Upper lobe of right lung (tissue), 1 donor: ENCODE results near the gene KRT33B. TPM values are rescaled to one million over a fixed set of nuclear protein-coding genes. Genes with fewer than 3 reads are reported as not detected.
"Not testable (repeated sequence)": the region's sequence is repeated elsewhere in the genome, so short reads cannot be mapped to it uniquely, and the experiment has no call there.

Experiments
- ATAC-seq: fragments of 200-7000 bp; cut with Tn5 transposase; one replicate; pipeline ENCODE4 v1.9.1; 2020; ENCODE audit warnings: mild to moderate bottlenecking, moderate library complexity
- DNase-seq: peaks from one replicate; pipeline ENCODE4 v3.0.0-alpha.2; 2020
- H3K27ac ChIP-seq: fragments of 200-600 bp; one replicate; pipeline ENCODE4 v1.8.0; 2022
- H3K27me3 ChIP-seq: fragments of 200-600 bp; one replicate; pipeline ENCODE4 v1.8.0; 2022; ENCODE audit warnings: mild to moderate bottlenecking
- H3K36me3 ChIP-seq: fragments of 200-600 bp; one replicate; pipeline ENCODE4 v1.8.0; 2022
- H3K4me1 ChIP-seq: fragments of 200-600 bp; one replicate; pipeline ENCODE4 v1.8.0; 2022
- H3K4me3 ChIP-seq: fragments of 200-600 bp; one replicate; pipeline ENCODE4 v1.8.0; 2022; ENCODE audit warnings: mild to moderate bottlenecking
- H3K9me3 ChIP-seq: fragments of 200-600 bp; one replicate; pipeline ENCODE4 v1.8.0; 2022
- CTCF ChIP-seq: fragments of 200-600 bp; IDR thresholded peaks from one replicate; pipeline ENCODE4 v1.8.0; 2022; ENCODE audit warnings: antibody characterized with exemption
- intact Hi-C: fragments of 100-400 bp; cut with DNase I; formaldehyde crosslinking; loops from one replicate; pipeline ENCODE4 v1.11.0; 2022
- total RNA-seq: library from RNA; stranded (reverse); fragmentation: NEBNext Ultra II Directional; extraction: Animal tissue kit (Norgen Biotek cat#: 25700); gene quantifications from one replicate; pipeline ENCODE4 v1.2.1, GENCODE V29; 2021
- donor health status: DM: no; HTN: yes; CAD: no; lungs with severe emphysema.

The KRT33B gene
- total RNA-seq, 1 donor from 2014 or later, result not detected

GRCh38 chr17:41396996-41397660 lies 27.5 kb upstream of the KRT33B start, which contains the start of gene KRT31:
Gene KRT31, minus strand, starts transcription at chr17:41397608. Its CDS starts 69 bp downstream, at chr17:41397539.
- ATAC-seq, result no peak
- Histone ChIP-seq H3K36me3 (no peaks in the 10 kb centered on the region), H3K4me3 (no peak within 1 kb of the TSS), H3K4me1 (no peaks in the 10 kb centered on the region), H3K27ac (no peak within 1 kb of the TSS), H3K27me3 (no peaks in the 10 kb centered on the region), H3K9me3 (no peaks in the 10 kb centered on the region)
- no peak for TF ChIP-seq CTCF
- intact Hi-C loops, result no loop called here
- DNase-seq, result no peak

- no peak overlapping the region for H3K4me3 ChIP-seq
- H3K27ac ChIP-seq, result no peak overlapping the region
- H3K9me3 ChIP-seq, result no peaks in the 10 kb centered on the region
- no peak for ATAC-seq
- no peaks in the 10 kb centered on the region for H3K27me3 ChIP-seq
- TF ChIP-seq CTCF, result no peak
- no peaks in the 10 kb centered on the region for H3K36me3 ChIP-seq
- H3K4me1 ChIP-seq, result no peaks in the 10 kb centered on the region
- no peak for DNase-seq
- intact Hi-C loops, result no loop called here
Observed at GRCh38 chr17:41396340-41396739, 26.7 kb upstream of the KRT33B start.

GRCh38 chr17:41395611-41396010 lies 26.0 kb upstream of the KRT33B start:
- no peaks in the 10 kb centered on the region for H3K9me3 ChIP-seq
- H3K27ac ChIP-seq, result no peak overlapping the region
- no peaks in the 10 kb centered on the region for H3K4me1 ChIP-seq
- ATAC-seq (no peak), DNase-seq (no peak)
- H3K4me3 ChIP-seq, result no peak overlapping the region
- TF ChIP-seq CTCF, result no peak
- peaks cover under 1% of the 10 kb centered on the region for H3K27me3 ChIP-seq
- H3K36me3 ChIP-seq, result no peaks in the 10 kb centered on the region
- intact Hi-C loops, result no loop called here

GRCh38 chr17:41395044-41395443 lies 25.4 kb upstream of the KRT33B start:
- H3K4me3 ChIP-seq, intact Hi-C loops, H3K27me3 ChIP-seq, DNase-seq, H3K27ac ChIP-seq, H3K4me1 ChIP-seq, H3K36me3 ChIP-seq, ATAC-seq, H3K9me3 ChIP-seq: not testable (repeated sequence)

GRCh38 chr17:41394254-41394996 lies 24.8 kb upstream of the KRT33B start:
- no peaks in the 10 kb centered on the region for H3K9me3 ChIP-seq
- H3K27me3 ChIP-seq, result peaks cover 4% of the 10 kb centered on the region
- no peak for DNase-seq
- H3K27ac ChIP-seq, result no peak overlapping the region
- no peaks in the 10 kb centered on the region for H3K36me3 ChIP-seq
- no peak for ATAC-seq
- no peak overlapping the region for H3K4me3 ChIP-seq
- no peak for TF ChIP-seq CTCF
- intact Hi-C loops, result no loop called here
- H3K4me1 ChIP-seq, result no peaks in the 10 kb centered on the region

GRCh38 chr17:41393826-41394225 lies 24.2 kb upstream of the KRT33B start:
- no peak for DNase-seq
- Histone ChIP-seq H3K4me3 (no peak overlapping the region), H3K27me3 (peaks cover 4% of the 10 kb centered on the region), H3K27ac (no peak overlapping the region), H3K4me1 (no peaks in the 10 kb centered on the region), H3K36me3 (no peaks in the 10 kb centered on the region), H3K9me3 (no peaks in the 10 kb centered on the region)
- ATAC-seq, result no peak
- no peak for TF ChIP-seq CTCF
- intact Hi-C loops, result no loop called here
